ENCODE results near the gene CHRNE.

DNA sequence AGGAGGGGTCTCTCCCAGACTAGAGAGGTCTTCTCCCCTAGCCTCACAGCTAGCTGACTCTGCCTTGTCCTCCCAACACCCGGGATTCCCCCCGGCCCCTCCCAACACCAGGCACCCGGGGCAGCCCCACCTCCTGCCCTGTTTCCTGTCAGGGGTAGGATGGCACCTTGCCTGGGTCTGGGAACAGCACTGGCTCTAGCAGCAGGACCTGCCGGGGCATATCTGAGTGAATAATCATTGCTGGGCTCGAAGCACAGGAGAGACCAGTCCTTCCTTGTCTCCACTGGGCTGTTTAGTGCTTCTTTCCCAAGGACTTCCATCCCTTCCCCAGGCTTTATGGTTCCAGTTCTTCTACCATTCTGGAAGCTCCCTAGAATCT, 44.0 kb downstream of the CHRNE start:
- TF ChIP-seq KDM1A (IDR thresholded peaks at IDR 0.05; ENCODE audit: low read depth) (no peak), NFE2L2 (conservative IDR thresholded peaks at IDR 0.05; ENCODE audit: low read length) (no peak)
